Loucy (cell line): ENCODE data around the gene KDM4B.

Experiments used
- EZH2phosphoT487 ChIP-seq: fragments of 200-600 bp; IDR thresholded peaks from 2 replicates; pipeline ENCODE4 v1.6.1; 2018; ENCODE audit warnings: antibody characterized with exemption, mild to moderate bottlenecking, moderate library complexity, borderline replicate concordance
- TF ChIP-seq, protein P1 (sequence below): fragments of 200-600 bp; sonication (generic); conservative IDR thresholded peaks from 2 replicates; pipeline ENCODE4 v1.5.1; 2014; ENCODE audit warnings: mild to moderate bottlenecking, antibody characterized with exemption, low read length

DNA sequence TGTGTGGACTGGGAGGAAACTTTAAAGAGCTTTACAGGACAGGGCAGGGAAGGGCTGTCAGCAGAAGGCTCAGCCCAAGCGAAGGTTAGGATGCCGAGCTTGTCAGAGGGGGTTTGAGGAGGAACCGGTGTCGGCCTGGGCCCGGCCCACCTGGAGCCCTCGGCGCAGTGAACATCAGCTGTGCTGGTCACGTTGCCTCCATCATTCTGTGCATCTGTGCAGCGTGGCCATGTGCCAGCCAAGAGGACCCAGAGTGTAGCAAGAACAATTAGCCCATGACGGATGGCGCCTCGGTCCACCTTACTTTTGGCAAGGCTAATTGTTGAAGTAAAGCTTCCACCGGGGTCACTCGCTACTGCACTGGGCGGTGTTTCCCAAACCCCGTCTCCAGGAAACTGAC, 210.3 kb downstream of the KDM4B start:
- TF ChIP-seq, protein P1, sequence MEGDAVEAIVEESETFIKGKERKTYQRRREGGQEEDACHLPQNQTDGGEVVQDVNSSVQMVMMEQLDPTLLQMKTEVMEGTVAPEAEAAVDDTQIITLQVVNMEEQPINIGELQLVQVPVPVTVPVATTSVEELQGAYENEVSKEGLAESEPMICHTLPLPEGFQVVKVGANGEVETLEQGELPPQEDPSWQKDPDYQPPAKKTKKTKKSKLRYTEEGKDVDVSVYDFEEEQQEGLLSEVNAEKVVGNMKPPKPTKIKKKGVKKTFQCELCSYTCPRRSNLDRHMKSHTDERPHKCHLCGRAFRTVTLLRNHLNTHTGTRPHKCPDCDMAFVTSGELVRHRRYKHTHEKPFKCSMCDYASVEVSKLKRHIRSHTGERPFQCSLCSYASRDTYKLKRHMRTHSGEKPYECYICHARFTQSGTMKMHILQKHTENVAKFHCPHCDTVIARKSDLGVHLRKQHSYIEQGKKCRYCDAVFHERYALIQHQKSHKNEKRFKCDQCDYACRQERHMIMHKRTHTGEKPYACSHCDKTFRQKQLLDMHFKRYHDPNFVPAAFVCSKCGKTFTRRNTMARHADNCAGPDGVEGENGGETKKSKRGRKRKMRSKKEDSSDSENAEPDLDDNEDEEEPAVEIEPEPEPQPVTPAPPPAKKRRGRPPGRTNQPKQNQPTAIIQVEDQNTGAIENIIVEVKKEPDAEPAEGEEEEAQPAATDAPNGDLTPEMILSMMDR = no peak
- TF ChIP-seq EZH2phosphoT487 = no peak
